Ishikawa (cell line): ENCODE measurements around the gene F13B.

Experiments used
- CEBPB ChIP-seq: IDR thresholded peaks from 2 replicates; pipeline ENCODE4 v1.6.1; 2012
- CREB1 ChIP-seq: IDR thresholded peaks from 2 replicates; pipeline ENCODE4 v1.6.1; 2012; ENCODE audit warnings: low read depth
- EGR1 ChIP-seq: IDR thresholded peaks from 2 replicates; pipeline ENCODE4 v1.6.1; 2012
- EP300 ChIP-seq: IDR thresholded peaks from 2 replicates; pipeline ENCODE4 v1.6.1; 2012; ENCODE audit warnings: borderline replicate concordance
- FOXM1 ChIP-seq: IDR thresholded peaks from 2 replicates; pipeline ENCODE4 v1.6.1; 2012; ENCODE audit warnings: low read depth, borderline replicate concordance
- NFIC ChIP-seq: IDR thresholded peaks from 2 replicates; pipeline ENCODE4 v1.6.1; 2012
- TCF12 ChIP-seq: IDR thresholded peaks from 2 replicates; pipeline ENCODE4 v1.6.1; 2012; ENCODE audit warnings: low read depth
- TEAD4 ChIP-seq: IDR thresholded peaks from 2 replicates; pipeline ENCODE4 v1.6.1; 2012
- ZBTB7A ChIP-seq: IDR thresholded peaks from 2 replicates; pipeline ENCODE4 v1.6.1; 2012; ENCODE audit warnings: low read depth
- TF ChIP-seq, protein P1 (sequence below): IDR thresholded peaks from 2 replicates; pipeline ENCODE4 v1.6.1; 2012
- TF ChIP-seq, protein P2 (sequence below): IDR thresholded peaks from 2 replicates; pipeline ENCODE4 v1.6.1; 2012; ENCODE audit warnings: low read depth, mild to moderate bottlenecking
- TF ChIP-seq, protein P3 (sequence below): IDR thresholded peaks from 2 replicates; pipeline ENCODE4 v1.6.1; 2012

- TF ChIP-seq CEBPB = no peak
- TF ChIP-seq TCF12 = no peak
- no peak for TF ChIP-seq EP300
- no peak for TF ChIP-seq NFIC
- TF ChIP-seq, protein P1, sequence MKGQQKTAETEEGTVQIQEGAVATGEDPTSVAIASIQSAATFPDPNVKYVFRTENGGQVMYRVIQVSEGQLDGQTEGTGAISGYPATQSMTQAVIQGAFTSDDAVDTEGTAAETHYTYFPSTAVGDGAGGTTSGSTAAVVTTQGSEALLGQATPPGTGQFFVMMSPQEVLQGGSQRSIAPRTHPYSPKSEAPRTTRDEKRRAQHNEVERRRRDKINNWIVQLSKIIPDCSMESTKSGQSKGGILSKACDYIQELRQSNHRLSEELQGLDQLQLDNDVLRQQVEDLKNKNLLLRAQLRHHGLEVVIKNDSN = no peak
- TF ChIP-seq, protein P2, sequence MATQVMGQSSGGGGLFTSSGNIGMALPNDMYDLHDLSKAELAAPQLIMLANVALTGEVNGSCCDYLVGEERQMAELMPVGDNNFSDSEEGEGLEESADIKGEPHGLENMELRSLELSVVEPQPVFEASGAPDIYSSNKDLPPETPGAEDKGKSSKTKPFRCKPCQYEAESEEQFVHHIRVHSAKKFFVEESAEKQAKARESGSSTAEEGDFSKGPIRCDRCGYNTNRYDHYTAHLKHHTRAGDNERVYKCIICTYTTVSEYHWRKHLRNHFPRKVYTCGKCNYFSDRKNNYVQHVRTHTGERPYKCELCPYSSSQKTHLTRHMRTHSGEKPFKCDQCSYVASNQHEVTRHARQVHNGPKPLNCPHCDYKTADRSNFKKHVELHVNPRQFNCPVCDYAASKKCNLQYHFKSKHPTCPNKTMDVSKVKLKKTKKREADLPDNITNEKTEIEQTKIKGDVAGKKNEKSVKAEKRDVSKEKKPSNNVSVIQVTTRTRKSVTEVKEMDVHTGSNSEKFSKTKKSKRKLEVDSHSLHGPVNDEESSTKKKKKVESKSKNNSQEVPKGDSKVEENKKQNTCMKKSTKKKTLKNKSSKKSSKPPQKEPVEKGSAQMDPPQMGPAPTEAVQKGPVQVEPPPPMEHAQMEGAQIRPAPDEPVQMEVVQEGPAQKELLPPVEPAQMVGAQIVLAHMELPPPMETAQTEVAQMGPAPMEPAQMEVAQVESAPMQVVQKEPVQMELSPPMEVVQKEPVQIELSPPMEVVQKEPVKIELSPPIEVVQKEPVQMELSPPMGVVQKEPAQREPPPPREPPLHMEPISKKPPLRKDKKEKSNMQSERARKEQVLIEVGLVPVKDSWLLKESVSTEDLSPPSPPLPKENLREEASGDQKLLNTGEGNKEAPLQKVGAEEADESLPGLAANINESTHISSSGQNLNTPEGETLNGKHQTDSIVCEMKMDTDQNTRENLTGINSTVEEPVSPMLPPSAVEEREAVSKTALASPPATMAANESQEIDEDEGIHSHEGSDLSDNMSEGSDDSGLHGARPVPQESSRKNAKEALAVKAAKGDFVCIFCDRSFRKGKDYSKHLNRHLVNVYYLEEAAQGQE = no peak
- TF ChIP-seq, protein P3, sequence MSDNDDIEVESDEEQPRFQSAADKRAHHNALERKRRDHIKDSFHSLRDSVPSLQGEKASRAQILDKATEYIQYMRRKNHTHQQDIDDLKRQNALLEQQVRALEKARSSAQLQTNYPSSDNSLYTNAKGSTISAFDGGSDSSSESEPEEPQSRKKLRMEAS = no peak
- no peak for TF ChIP-seq TEAD4
- no peak for TF ChIP-seq EGR1
- TF ChIP-seq CREB1 = no peak
- TF ChIP-seq FOXM1 = no peak
- TF ChIP-seq ZBTB7A = no peak
Measured at GRCh38 chr1:197003132-197003531, 63.9 kb downstream of the F13B start.
